K562 (cell line): ENCODE data around the gene UCHL5. TPM values are rescaled to one million over a fixed set of nuclear protein-coding genes. Genes with fewer than 3 reads are reported as not detected.

Experiments used
- ATAC-seq: fragments of 200-7000 bp; cut with Tn5 transposase; 3 replicates; pipeline ENCODE4 v1.9.1; 2020; ENCODE audit warnings: moderate library complexity
- BruUV-seq: library from RNA; stranded (reverse); fragments of 400-500 nt; replicated peaks from 2 replicates; lab custom pipeline; 2021; lab: Mats Ljungman, UMichigan
- CTCF ChIA-PET: fragments of 300-600 bp; formaldehyde crosslinking; extraction: SDS; loops from one replicate; lab custom pipeline; 2021; ENCODE audit warnings: low intra/inter-chr PET ratio; lab: Yijun Ruan, JAX
- POLR2A ChIA-PET: fragments of 300-600, 350-650 bp; sonication (Branson Sonifier 250); formaldehyde crosslinking; extraction: SDS; loops from one replicate; lab custom pipeline; 2021; ENCODE audit warnings: antibody characterized with exemption, inconsistent platforms; lab: Yijun Ruan, JAX
- DNase-seq, 4 experiments: peaks; one replicate each; pipeline versions ENCODE4 v3.0.0 to v3.0.0-alpha.2; 2011 to 2018; ENCODE audit warnings: low spot score in 3 of 4, mixed read lengths in 3 of 4; ENCODE audit errors: extremely low read depth in 1 of 4
- FAIRE-seq: peaks from 2 replicates; lab custom pipeline; 2011; peaks lifted over from hg19 to GRCh38; lab: Jason Lieb, UNC
- H2AFZ ChIP-seq: 2 replicates; pipeline ENCODE4 v1.6.0; 2011; ENCODE audit warnings: low read depth, low read length, control low read depth, inconsistent platforms
- H3K27ac ChIP-seq: fragments of 200-600 bp; 3 replicates; pipeline ENCODE4 v1.8.0; 2011; ENCODE audit warnings: low read depth, mild to moderate bottlenecking, control low read depth, inconsistent platforms, low read length, moderate library complexity, mixed read lengths; ENCODE audit errors: extremely low read depth
- H3K27me3 ChIP-seq, 2 experiments: fragments of 300-600 bp in 1 of 2; 2 replicates in 1 of 2; 3 replicates in 1 of 2; pipeline versions ENCODE4 v1.6.0 to v1.8.0; 2011; ENCODE audit warnings: inconsistent platforms in 2 of 2, low read length in 2 of 2, mild to moderate bottlenecking in 1 of 2, mixed read lengths in 1 of 2, moderate library complexity in 1 of 2; ENCODE audit not compliant: control insufficient read depth in 2 of 2, insufficient read depth in 2 of 2
- H3K36me3 ChIP-seq: fragments of 300-600 bp; 3 replicates; pipeline ENCODE4 v1.8.0; 2011; ENCODE audit warnings: mild to moderate bottlenecking, low read length, inconsistent platforms; ENCODE audit not compliant: control insufficient read depth, insufficient read depth
- H3K4me1 ChIP-seq, 2 experiments: fragments of 200-600 bp in 1 of 2; replicated peaks in 1 of 2; 2 replicates in 1 of 2; 3 replicates in 1 of 2; pipeline versions ENCODE4 v1.5.1 to v1.8.0; 2011; ENCODE audit warnings: inconsistent platforms in 2 of 2, low read length in 2 of 2, mild to moderate bottlenecking in 1 of 2, mixed read lengths in 1 of 2, moderate library complexity in 1 of 2; ENCODE audit not compliant: control insufficient read depth in 2 of 2, insufficient read depth in 2 of 2
- H3K4me2 ChIP-seq: 2 replicates; pipeline ENCODE4 v1.6.1; 2011; ENCODE audit warnings: low read length, control low read depth, inconsistent platforms, mixed read lengths; ENCODE audit not compliant: insufficient read depth
- H3K4me3 ChIP-seq: fragments of 200-600 bp; sonication (generic), shearing (Covaris generic); 2 replicates; pipeline ENCODE4 v1.5.1; 2016; ENCODE audit warnings: control low read depth, inconsistent platforms
- H3K79me2 ChIP-seq: fragments of 200-600 bp; 3 replicates; pipeline ENCODE4 v1.8.0; 2011; ENCODE audit warnings: low read length, inconsistent platforms; ENCODE audit not compliant: control insufficient read depth, insufficient read depth
- H3K9ac ChIP-seq, 2 experiments: 2 replicates each; pipeline versions ENCODE4 v1.6.0 to v1.6.1; 2011; ENCODE audit warnings: low read depth in 2 of 2, low read length in 2 of 2, control low read depth in 1 of 2, inconsistent platforms in 1 of 2, mild to moderate bottlenecking in 1 of 2, mixed read lengths in 1 of 2; ENCODE audit not compliant: insufficient read depth in 1 of 2
- H3K9me1 ChIP-seq: one replicate; pipeline ENCODE4 v1.6.0; 2011; ENCODE audit warnings: inconsistent platforms, mild to moderate bottlenecking, low read length, moderate library complexity; ENCODE audit not compliant: control insufficient read depth, insufficient read depth
- H3K9me3 ChIP-seq: replicated peaks from 2 replicates; pipeline ENCODE4 v1.5.1; 2011; ENCODE audit warnings: low read depth, low read length, inconsistent platforms; ENCODE audit not compliant: control insufficient read depth, insufficient read depth
- H4K20me1 ChIP-seq: replicated peaks from 2 replicates; pipeline ENCODE4 v1.6.1; 2011; ENCODE audit warnings: low read length, inconsistent platforms, mixed read lengths; ENCODE audit not compliant: control insufficient read depth, insufficient read depth
- ARNT ChIP-seq, 2 experiments: fragments of 450-650 bp; IDR thresholded peaks; 2 replicates each; pipeline ENCODE4 v1.6.1; 2016; ENCODE audit warnings: mild to moderate bottlenecking in 1 of 2
- CEBPZ ChIP-seq: fragments of 150-350 bp; IDR thresholded peaks from 2 replicates; pipeline ENCODE4 v1.6.1; 2014; ENCODE audit warnings: low read depth, mild to moderate bottlenecking, low read length, borderline replicate concordance
- CHD4 ChIP-seq: fragments of 200-600 bp; sonication (generic); IDR thresholded peaks from 3 replicates; pipeline ENCODE4 v1.6.1; 2012; ENCODE audit warnings: low read depth, mild to moderate bottlenecking, mixed read lengths, low read length, inconsistent platforms; ENCODE audit not compliant: insufficient read depth, insufficient replicate concordance, poor library complexity, severe bottlenecking
- ERF ChIP-seq: fragments of 450-650 bp; formaldehyde crosslinking; IDR thresholded peaks from 2 replicates; pipeline ENCODE4 v1.4.0; 2020; ENCODE audit warnings: mild to moderate bottlenecking, mixed read lengths
- PCBP1 ChIP-seq: fragments of 200-400 bp; formaldehyde crosslinking; IDR thresholded peaks from 2 replicates; pipeline ENCODE4 v1.6.1; 2018; ENCODE audit warnings: mild to moderate bottlenecking, low read depth, low read length; ENCODE audit not compliant: poor library complexity, severe bottlenecking
- POLR2A ChIP-seq: fragments of 450-650 bp; conservative IDR thresholded peaks from 2 replicates; pipeline ENCODE4 v1.6.1; 2016
- POLR3G ChIP-seq: IDR thresholded peaks from 2 replicates; pipeline ENCODE4 v1.6.1; 2011; ENCODE audit not compliant: insufficient read length, insufficient replicate concordance; ENCODE audit errors: extremely low read depth
- TARDBP ChIP-seq: fragments of 450-650 bp; IDR thresholded peaks from 2 replicates; pipeline ENCODE4 v1.6.1; 2016
- TOE1 ChIP-seq, 2 experiments: fragments of 450-650 bp in 1 of 2; sonication (generic) in 1 of 2; formaldehyde crosslinking in 1 of 2; IDR thresholded peaks; 2 replicates each; pipeline versions ENCODE4 v1.7.1 to v1.8.0; 2016 to 2022; ENCODE audit warnings: borderline replicate concordance in 2 of 2, mild to moderate bottlenecking in 2 of 2, antibody characterized with exemption in 1 of 2, inconsistent platforms in 1 of 2, low read depth in 1 of 2, missing genetic modification reagents in 1 of 2, moderate library complexity in 1 of 2
- TRIM28 ChIP-seq: fragments of 450-650 bp; IDR thresholded peaks from 2 replicates; pipeline ENCODE4 v1.6.1; 2017
- ZNF134 ChIP-seq: fragments of 250-450 bp; sonication (Bioruptor Pico); conservative IDR thresholded peaks from 2 replicates; pipeline ENCODE4 v1.4.0; 2020
- ZNF280B ChIP-seq: fragments of 250-450 bp; sonication (Bioruptor Pico); IDR thresholded peaks from 2 replicates; pipeline ENCODE4 v1.5.1; 2021; ENCODE audit warnings: mild to moderate bottlenecking
- ZNF282 ChIP-seq: sonication (generic); formaldehyde crosslinking; IDR thresholded peaks from 2 replicates; pipeline ENCODE4 v1.8.1; 2023; ENCODE audit warnings: missing genetic modification reagents
- ZNF398 ChIP-seq: fragments of 250-450 bp; sonication (Bioruptor Pico); IDR thresholded peaks from 2 replicates; pipeline ENCODE4 v1.8.0; 2021; ENCODE audit warnings: moderate library complexity, mild to moderate bottlenecking, inconsistent platforms
- ZNF778 ChIP-seq: fragments of 450-650 bp; formaldehyde crosslinking; IDR thresholded peaks from 2 replicates; pipeline ENCODE4 v1.4.0; 2020; ENCODE audit warnings: mild to moderate bottlenecking, moderate library complexity
- WGBS: fragments of 100-300 bp; shearing (Covaris generic); methylation state at CpG from one replicate; pipeline ENCODE4 v1.1.6; 2016; ENCODE audit warnings: low coverage, mixed read lengths; ENCODE audit not compliant: insufficient coverage; ENCODE audit errors: missing lambda C conversion rate; 5-methylcytosine and 5-hydroxymethylcytosine counted together
- in situ Hi-C: fragments of 300-500 bp; cut with MboI; formaldehyde crosslinking; loops from 4 replicates; pipeline ENCODE4 v1.15.0; 2018; ENCODE audit warnings: inconsistent platforms, mixed read lengths
- intact Hi-C: fragments of 100-400 bp; cut with micrococcal nuclease; formaldehyde crosslinking; loops from 2 replicates; pipeline ENCODE4 v1.14.2; 2022
- polyA plus RNA-seq, 8 experiments: library from polyadenylated mRNA; depleted of rRNA in 4 of 8; stranded (reverse) in 5 of 8; unstranded in 3 of 8; fragments of >200 nt; fragmentation: Nextera tagmentation in 2 of 8; fragmentation: Illumina TruSeq in 1 of 8; extraction: Ambion mirVana in 2 of 8; extraction: Trizol in 1 of 8; gene quantifications; 2 replicates each; pipeline versions ENCODE4 v1.2.1 to v1.2.3, GENCODE V29; 2011 to 2014; ENCODE audit warnings: inconsistent platforms in 1 of 8, missing spikeins in 1 of 8
- total RNA-seq, 7 experiments: library from RNA; depleted of rRNA in 6 of 7; stranded (reverse); fragments of >200 nt in 6 of 7; fragmentation: Illumina TruSeq in 2 of 7; extraction: Trizol in 2 of 7; gene quantifications; 2 replicates each; pipeline versions ENCODE4 v1.2.1 to v1.2.3, GENCODE V29; 2011 to 2021; ENCODE audit warnings: low replicate concordance in 1 of 7

UCHL5 gene
- total and polyA plus RNA-seq, 9 of the 15 experiments (the other 6 are each of a cell fraction or from before 2014, with no cell fraction given), result 61.0 to 206 (median 122) TPM

GRCh38 chr1:192973988-192974387 is 85.2 kb downstream of the UCHL5 start:
- Histone ChIP-seq H3K27me3 (no peaks in the 10 kb centered on the region; a peak in 1 of 5 replicates), H2AFZ (no peak overlapping the region), H3K27ac (no peak overlapping the region), H3K9ac (no peak overlapping the region), H3K4me1 (peaks cover 3 to 17% of the 10 kb centered on the region in 2 experiments; a peak in 3 of 5 replicates), H3K36me3 (no peaks in the 10 kb centered on the region), H4K20me1 (no peaks in the 10 kb centered on the region), H3K79me2 (no peaks in the 10 kb centered on the region), H3K4me3 (no peak overlapping the region), H3K4me2 (no peak overlapping the region), H3K9me1 (no peaks in the 10 kb centered on the region), H3K9me3 (no peaks in the 10 kb centered on the region)
- DNase-seq, result no peak
- no TSS peak for BruUV-seq
- in situ Hi-C loops (no loop called here), intact Hi-C loops (no loop called here)
- no peak for FAIRE-seq
- 69% methylated on average over 2 of the region's 2 CpGs for WGBS
- ChIA-PET CTCF (no interaction called here), POLR2A (interaction anchor here (0.9 to 1.0 kb wide), 3 partner anchors 16 to 97 kb away, joined by 3 read pairs; no protein-coding TSS in a partner anchor)
- no peak for TF ChIP-seq ZNF778 (CRISPR knock-in tag)
- TF ChIP-seq TRIM28, result no peak
- no peak for TF ChIP-seq POLR2A
- no peak for TF ChIP-seq POLR3G
- no peak for TF ChIP-seq ERF (CRISPR knock-in tag)
- no peak for TF ChIP-seq CEBPZ
- TF ChIP-seq PCBP1, result no peak
- TF ChIP-seq TARDBP, result no peak
- no peak for TF ChIP-seq TOE1 (IDR thresholded peaks at IDR 0.05; ENCODE audit: borderline replicate concordance)
- TF ChIP-seq TOE1 (CRISPR knock-in tag; IDR thresholded peaks at IDR 0.05; ENCODE audit: borderline replicate concordance, low read depth), result no peak
- TF ChIP-seq ZNF280B (CRISPR knock-in tag), result no peak
- TF ChIP-seq CHD4, result no peak
- no peak for TF ChIP-seq ZNF134 (CRISPR knock-in tag)
- TF ChIP-seq ARNT (IDR thresholded peaks at IDR 0.05), result no peak
- TF ChIP-seq ZNF282 (CRISPR knock-in tag), result no peak
- no peak for TF ChIP-seq ZNF398 (CRISPR knock-in tag)
- ATAC-seq, result no peak
